Prostate gland (tissue), 2 donors: ENCODE data around the gene XPNPEP2.

Experiments
- CTCF ChIP-seq, 4 experiments: fragments of 200-600 bp in 2 of 4; fragments of 450-650 bp in 2 of 4; sonication (generic) in 2 of 4; IDR thresholded peaks; 1 replicate in 3 of 4; 2 replicates in 1 of 4; pipeline ENCODE4 v1.5.1; 2016 to 2019; ENCODE audit warnings: antibody characterized with exemption in 4 of 4, mild to moderate bottlenecking in 2 of 4, moderate library complexity in 2 of 4
- POLR2A ChIP-seq: fragments of 450-650 bp; IDR thresholded peaks from one replicate; pipeline ENCODE4 v1.6.1; 2016; ENCODE audit warnings: antibody characterized with exemption, mild to moderate bottlenecking

GRCh38 chrX:129779747-129780146, 41.0 kb downstream of the XPNPEP2 start, which contains the start of gene SASH3:
- TF ChIP-seq CTCF (IDR thresholded peaks at IDR 0.05) (no peak), POLR2A (no peak)
